ENCODE results near the gene VCL. TPM values are rescaled to one million over a fixed set of nuclear protein-coding genes. Genes with fewer than 3 reads are reported as not detected.

VCL gene
- total and polyA plus RNA-seq, 9 of the 15 experiments (the other 6 are each of a cell fraction or from before 2014, with no cell fraction given) = 29.8 to 186 (median 76.4) TPM

DNA sequence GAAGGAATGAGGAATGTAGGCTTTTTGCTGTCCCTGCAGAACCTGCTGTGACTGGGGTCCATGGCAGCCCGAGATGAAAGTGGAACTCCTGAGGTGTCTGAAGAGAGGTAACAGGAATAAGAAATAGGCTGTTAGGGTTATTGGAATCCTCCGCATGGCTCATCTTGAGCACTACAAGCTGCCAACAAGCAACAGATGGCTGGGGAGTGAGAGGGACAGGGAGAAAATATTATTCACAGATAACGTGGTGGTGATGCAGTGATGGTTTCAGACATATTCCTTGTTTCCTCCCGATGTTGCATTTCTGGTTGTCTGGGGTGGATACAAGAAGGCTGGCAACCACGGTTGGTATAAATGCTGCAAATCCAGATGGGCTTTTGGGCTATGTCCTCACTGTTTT lies 106.6 kb downstream of the VCL start:
- Histone ChIP-seq H3K4me2 (ENCODE audit: insufficient read depth, low read length) (no peak overlapping the region), H3K9me1 (ENCODE audit: control insufficient read depth, insufficient read depth, low read length) (no peaks in the 10 kb centered on the region), H2AFZ (ENCODE audit: low read depth, low read length) (no peak overlapping the region), H3K4me3 (no peak overlapping the region), H3K27me3 (ENCODE audit: control insufficient read depth in 2 of 2, insufficient read depth in 2 of 2, low read length in 2 of 2) (no peaks in the 10 kb centered on the region), H3K4me1 (replicated peaks in 1 of 2; ENCODE audit: control insufficient read depth in 2 of 2, insufficient read depth in 2 of 2, low read length in 2 of 2) (no peaks in the 10 kb centered on the region), H4K20me1 (replicated peaks; ENCODE audit: control insufficient read depth, insufficient read depth, low read length) (no peaks in the 10 kb centered on the region), H3K79me2 (ENCODE audit: control insufficient read depth, insufficient read depth, low read length) (no peaks in the 10 kb centered on the region), H3K9me3 (replicated peaks; ENCODE audit: control insufficient read depth, insufficient read depth, low read depth, low read length) (no peaks in the 10 kb centered on the region), H3K36me3 (ENCODE audit: control insufficient read depth, insufficient read depth, low read length) (peaks cover 92% of the 10 kb centered on the region), H3K27ac (ENCODE audit: extremely low read depth, low read depth, low read length) (no peak overlapping the region), H3K9ac (ENCODE audit: insufficient read depth in 1 of 2, low read depth in 2 of 2, low read length in 2 of 2) (no peak overlapping the region)
- no TSS peak for BruUV-seq (replicated peaks)
- intact Hi-C loops (cut with micrococcal nuclease) = loop anchor here (10.0 kb wide), 1 partner anchor 320 kb away; the partner anchor contains the start of genes CHCHD1 and ZSWIM8
- TF ChIP-seq, protein P1, sequence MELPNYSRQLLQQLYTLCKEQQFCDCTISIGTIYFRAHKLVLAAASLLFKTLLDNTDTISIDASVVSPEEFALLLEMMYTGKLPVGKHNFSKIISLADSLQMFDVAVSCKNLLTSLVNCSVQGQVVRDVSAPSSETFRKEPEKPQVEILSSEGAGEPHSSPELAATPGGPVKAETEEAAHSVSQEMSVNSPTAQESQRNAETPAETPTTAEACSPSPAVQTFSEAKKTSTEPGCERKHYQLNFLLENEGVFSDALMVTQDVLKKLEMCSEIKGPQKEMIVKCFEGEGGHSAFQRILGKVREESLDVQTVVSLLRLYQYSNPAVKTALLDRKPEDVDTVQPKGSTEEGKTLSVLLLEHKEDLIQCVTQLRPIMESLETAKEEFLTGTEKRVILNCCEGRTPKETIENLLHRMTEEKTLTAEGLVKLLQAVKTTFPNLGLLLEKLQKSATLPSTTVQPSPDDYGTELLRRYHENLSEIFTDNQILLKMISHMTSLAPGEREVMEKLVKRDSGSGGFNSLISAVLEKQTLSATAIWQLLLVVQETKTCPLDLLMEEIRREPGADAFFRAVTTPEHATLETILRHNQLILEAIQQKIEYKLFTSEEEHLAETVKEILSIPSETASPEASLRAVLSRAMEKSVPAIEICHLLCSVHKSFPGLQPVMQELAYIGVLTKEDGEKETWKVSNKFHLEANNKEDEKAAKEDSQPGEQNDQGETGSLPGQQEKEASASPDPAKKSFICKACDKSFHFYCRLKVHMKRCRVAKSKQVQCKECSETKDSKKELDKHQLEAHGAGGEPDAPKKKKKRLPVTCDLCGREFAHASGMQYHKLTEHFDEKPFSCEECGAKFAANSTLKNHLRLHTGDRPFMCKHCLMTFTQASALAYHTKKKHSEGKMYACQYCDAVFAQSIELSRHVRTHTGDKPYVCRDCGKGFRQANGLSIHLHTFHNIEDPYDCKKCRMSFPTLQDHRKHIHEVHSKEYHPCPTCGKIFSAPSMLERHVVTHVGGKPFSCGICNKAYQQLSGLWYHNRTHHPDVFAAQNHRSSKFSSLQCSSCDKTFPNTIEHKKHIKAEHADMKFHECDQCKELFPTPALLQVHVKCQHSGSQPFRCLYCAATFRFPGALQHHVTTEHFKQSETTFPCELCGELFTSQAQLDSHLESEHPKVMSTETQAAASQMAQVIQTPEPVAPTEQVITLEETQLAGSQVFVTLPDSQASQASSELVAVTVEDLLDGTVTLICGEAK (IDR thresholded peaks at IDR 0.05) = no peak
- TF ChIP-seq, protein P1 (CRISPR knock-in tag; IDR thresholded peaks at IDR 0.05) = no peak
- TF ChIP-seq POLR2AphosphoS5 (IDR thresholded peaks at IDR 0.05; ENCODE audit: control insufficient read depth, insufficient read depth, low read depth, low read length) = 0 out of 2 replicates have a peak, but pooled peaks have one; percentile 2
- ATAC-seq = no peak
- 84% methylated on average over 4 of the region's 5 CpGs for WGBS (ENCODE audit: insufficient coverage, low coverage, missing lambda C conversion rate)
- POLR2A ChIA-PET = interaction anchor here (1.1 kb wide), 1 partner anchor 46 kb away, joined by 3 read pairs; the partner anchor contains the start of genes ADK and AP3M1
- in situ Hi-C loops (cut with MboI) = no loop called here
- FAIRE-seq = no peak
- CTCF ChIA-PET (ENCODE audit: low intra/inter-chr PET ratio) = interaction anchor here (1.4 to 2.3 kb wide), 2 partner anchors 130 to 218 kb away, joined by 3 to 13 read pairs; no protein-coding TSS in a partner anchor
- no peak for DNase-seq (ENCODE audit: extremely low read depth in 1 of 4, low spot score in 3 of 4)

Measured in K562 (cell line).